Measurements from ENCODE around the gene SPRED2.

SPRED2 gene

DNA sequence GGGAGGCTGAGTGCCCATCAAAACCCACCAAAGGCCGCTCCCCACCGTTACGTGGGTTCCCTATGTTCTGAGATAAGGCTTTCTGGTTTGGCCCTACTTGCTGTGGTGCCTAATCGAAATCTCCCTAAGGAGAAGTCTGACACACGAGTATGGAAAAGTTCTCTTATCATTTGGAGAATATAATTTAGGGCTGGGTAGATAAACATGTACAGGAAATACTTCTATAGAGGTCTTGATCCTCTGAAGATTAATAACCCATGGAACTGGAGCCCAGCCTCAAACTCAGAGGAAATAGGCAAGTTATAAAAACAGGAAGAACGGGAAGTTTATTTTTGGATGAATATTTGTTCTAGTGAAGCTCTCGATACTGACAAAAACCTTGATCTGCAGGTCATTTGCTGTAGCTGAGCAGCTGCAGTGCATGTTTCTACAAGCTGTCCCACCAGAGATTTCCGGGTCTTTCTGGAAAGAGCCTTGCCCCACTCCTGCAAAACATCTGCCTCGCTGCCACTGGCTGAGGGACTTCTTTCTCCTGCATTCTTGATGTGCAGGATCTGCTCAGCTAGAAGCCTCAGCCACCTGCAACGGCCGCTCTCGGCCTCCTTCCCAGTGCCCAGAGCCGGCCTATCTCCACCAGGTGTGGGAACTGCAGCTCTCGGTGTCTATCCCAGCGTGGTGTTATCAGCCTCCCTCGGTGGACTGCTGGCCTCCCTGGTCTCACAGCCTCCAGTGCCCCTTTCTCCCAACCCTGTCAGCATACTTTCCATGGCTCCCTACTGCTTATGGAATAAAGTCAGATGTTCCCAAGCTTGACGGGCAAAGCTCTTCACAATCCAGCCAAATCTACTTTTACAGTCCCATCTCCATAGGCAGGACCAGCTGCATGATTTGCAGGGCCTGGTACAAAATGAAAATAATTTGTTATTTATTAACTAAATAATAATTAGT, 48.6 kb downstream of the SPRED2 start:
- DNase-seq, result no peak

DNA sequence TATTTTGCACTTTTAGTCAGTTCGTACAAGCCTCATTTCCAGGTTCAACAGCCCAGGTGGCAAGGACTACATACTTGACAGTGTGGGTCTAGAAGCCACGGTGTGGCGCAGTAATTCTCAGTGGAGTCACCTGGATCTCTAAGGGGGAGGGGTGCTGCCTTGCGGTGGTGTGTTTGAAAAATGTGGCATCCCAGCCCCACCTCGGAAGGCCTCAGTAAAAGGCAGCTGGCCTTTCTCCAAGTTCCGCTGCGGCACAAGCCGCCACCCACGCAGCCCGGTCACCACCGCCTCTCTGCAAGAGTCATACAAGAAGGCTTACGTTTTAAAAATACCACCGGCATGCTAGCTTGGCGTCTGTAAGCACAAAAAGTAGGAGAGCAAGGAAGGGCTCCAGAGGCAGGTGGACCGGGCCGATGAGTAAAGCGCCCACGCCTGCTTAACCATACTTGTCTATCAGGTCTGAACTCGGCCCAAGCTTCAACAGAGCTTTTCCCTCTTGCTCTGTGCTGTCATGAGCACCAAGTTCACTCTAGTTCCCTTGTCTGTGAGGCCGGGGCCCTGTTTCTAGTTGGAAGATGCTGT, 49.5 kb downstream of the SPRED2 start:
- peak; percentile 77 for DNase-seq

DNA sequence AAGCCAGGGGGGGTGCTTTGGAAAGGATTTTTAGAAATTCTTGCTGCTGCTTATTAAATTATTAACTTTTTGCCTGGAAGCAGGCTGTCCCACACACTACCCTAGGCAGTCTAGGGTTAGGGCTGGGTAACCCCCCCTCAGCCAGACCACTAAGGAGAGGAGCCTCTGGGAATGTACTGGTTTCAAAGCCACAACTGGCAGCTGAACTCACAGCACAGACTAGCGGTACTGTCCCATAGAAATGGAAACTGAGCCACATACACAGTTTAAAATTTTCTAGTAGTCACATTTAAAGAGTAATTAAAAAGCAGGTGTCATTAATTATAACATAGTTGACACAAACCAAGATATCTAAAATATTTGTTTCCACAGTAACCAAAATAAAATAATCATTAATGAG, 50.1 kb downstream of the SPRED2 start:
- no peak for DNase-seq

DNA sequence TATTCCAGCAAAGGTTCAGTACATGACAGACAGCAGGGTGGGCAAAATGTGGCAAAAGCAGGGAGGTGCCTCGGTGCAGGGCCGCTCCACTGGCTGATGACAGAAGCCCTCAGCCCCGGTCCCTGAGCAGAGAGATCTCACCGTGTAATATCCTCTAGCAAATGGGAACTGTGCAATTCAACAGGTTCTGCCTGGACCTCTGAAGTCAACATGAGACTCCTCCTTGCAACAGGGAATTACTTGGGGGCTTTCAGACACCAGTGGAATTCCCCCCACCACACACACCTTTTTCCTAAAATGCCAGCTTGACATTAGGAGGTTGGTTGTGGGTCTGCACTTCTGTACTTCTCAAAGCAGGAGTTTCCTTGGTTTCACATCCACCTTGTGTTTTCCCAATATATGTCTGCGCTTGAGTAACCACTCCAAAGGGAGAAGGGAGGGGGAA, 50.8 kb downstream of the SPRED2 start:
- DNase-seq, result no peak

DNA sequence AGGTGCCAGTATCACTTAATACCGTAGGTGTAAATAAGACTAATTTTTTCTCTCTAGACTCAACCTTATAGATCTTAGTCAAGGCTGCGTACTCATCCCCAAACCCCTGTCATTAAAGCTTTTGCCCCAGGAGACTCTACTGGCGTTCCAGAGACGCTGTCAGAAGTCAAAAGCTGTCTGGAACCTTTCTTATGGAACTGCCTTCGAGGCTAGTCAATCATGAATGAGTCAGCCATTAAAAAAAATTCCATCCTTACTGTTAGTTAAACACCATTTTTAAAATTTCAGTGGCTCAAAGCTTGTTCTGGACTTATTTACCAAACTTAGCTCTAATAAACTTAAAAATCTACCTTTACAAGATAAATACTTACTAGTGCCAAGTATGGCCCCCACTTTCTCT, 52.1 kb downstream of the SPRED2 start:
- DNase-seq, result no peak

DNA sequence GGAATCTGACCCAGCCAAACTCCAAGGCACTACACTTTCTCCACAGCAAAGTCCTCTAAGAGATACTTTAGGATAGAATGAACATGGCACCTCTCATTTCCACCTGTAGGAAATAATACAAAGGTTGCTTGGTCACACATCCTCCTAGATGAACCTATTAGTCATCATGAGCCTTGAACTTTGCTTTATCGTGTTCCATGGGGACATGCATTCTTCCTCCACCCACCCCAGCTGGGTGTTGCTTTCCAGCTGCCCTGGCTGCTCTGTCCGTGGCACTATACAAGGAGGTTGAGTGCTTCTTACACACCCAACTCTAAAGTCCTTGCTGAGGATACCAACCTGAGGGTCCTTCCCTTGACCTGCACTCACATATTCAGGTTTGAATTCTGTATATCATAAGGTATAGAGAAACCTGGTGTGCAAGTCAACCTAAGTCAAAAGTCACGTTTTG, 52.7 kb downstream of the SPRED2 start:
- DNase-seq, result no peak

DNA sequence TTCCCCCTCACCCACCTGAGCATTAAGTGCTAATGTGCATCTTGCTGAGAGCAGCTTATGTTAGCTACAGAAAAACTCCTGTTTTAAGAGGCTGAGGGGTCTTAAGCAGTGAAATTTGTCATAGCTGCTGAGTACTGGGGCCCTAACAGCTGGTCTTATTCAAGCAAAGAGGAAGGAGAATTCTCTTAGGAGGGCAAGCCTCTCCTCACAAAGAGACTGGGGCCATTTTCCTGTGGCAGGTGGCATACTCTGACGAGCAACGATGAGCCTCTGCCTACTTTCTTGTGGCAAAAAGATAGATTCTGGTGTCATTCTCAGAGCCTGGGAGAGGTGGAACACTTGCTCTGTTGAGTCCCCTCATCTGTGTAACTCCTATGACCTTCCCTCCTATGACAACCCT, 53.2 kb downstream of the SPRED2 start:
- DNase-seq, result no peak

DNA sequence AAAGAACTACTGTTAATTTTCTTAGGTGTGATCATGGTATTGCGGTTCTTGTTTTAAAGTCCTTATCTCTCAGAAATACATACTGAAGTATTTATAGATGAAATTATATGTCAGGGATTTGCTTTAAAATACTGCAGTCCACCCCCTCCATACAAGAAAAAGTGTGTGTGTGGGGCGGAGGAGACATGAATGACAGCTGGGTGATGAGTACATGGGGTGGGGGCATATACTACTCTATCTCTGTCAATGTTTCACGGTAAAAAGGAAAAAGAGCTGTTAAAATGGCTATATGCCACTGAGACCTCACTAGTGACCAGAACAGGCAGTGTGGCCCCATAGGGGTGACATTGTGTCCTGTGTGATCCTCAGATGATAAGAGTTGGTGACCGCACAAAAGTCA, 54.1 kb downstream of the SPRED2 start:
- DNase-seq, result no peak

DNA sequence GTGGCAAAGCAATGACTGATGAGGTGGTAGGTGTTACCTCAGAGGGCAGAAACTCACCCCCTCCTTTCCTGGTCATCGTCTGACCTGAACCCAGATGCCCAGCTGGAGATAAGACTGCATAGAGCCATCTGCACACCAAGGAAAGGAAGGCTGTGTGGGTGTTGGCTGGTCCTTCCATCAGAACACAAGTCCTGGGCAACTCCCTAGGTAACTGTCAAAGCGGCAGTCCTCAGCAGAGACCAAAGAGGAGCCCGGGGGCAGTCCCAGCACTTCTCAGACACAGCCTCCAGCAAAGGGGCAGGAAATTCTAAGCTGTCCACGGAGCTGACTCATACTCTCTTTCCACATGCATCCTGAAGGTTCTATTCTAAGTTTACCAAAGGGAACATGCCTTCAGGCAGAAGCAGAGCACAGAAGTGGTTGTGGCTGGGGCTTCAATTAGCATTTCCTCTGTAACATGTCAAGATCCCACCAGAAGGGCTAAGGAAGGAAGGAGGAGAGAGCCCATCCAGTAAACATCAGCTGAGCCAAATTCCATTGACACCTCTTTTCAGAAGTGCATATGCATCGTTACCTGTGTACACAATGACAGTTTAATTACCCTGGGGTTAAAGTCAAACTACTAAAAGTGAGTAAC, 54.7 kb downstream of the SPRED2 start:
- peak; percentile 44 for DNase-seq

DNA sequence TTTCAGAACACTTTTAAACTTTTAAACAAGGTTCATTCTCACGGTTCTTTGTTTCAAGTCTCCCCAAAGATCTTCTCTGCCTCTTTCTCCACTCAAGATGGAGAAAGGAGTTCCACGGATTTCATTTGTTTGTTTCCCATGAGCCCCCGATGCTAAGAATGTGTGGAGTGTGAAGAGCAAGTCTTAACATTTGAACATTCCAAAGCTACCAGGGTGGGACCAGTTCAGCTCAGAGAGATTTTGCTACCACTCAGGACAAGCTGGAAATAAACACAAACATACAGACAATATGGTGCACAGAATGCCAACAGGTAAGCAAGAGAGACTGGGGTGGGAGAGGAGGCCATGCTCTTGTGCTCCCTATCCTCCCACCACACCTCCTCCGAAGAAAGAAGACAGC, 56.7 kb downstream of the SPRED2 start:
- no peak for DNase-seq

DNA sequence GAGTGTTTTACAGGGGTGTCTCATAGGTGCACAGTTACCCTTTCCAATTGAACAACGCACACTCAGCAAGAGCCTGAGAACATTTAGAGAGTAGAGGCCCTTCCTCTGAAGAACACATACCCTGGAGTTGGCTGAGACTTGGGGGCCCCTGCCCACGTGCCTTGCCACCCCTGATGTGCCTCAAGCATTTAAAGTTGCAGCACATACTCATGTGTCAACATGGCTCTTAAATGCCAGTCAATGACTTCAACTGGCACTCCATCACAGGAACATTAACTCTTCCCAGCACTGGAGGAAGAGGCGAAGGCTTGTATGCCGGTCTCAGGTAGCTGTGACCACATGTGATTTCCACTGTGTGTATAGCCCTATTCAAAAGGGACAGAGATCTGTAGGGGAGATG, 57.4 kb downstream of the SPRED2 start:
- DNase-seq, result no peak

DNA sequence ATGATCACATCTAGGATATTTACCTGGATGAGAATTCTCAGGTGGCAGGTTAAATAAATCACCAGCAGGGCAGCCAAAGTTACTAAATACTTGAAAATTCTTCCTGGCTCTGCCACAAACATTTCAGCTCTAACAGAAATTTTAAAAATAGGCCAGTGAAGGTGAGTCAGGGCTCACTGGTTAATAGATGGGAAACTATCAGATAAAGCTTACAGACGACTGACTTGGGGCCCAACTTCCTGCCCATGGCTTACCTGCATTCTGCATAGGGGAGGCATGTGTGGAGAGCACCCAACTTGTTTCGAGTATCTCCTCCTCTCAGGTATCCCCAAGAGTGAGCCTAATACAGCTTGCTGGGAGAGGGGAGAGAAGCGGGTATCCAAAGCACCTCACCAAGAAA, 57.8 kb downstream of the SPRED2 start:
- no peak for DNase-seq

DNA sequence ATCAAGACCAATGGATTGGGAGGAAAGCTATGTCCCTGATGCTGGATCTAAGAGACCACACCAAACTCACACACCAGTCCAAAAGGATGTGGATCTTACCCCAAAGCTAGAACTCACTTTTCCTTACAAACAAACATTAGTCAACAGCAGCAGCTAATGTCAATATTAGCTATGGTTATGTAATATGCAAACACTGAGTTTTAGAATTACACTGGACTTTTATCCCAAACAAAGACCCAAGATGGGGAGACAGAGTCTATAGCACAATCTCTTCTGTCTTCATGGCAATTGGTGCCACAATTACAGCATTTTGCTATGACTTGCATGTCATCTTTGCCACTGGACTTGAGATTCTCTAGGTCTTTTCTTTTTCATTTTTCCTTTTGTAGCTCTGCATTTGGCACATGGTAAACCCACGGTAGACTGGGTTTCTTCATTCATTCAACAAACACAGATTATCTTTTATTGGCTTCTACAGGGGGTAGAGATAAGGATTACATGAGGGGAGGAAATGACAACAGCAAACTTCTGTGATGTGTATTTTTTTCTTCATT, 59.0 kb downstream of the SPRED2 start:
- no peak for DNase-seq

DNA sequence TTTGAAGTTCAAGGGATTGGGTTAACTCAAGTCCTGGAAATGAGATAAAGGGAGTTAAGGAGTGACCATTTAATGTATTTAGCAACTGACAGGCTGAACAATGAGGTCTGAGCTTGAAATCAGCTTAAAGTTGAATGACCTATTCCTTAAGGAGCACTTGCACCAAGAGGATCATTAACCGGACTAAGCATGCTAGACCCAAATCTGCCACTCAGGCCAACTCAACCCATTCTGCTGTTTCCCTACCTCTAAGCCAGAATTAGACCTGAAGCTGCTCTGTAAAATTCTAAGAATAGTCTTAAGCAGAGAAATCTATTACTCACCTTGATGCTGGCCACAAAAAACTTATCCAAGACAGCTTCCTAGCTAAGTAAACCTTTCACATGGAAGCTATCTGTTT, 59.8 kb downstream of the SPRED2 start:
- no peak for DNase-seq

DNA sequence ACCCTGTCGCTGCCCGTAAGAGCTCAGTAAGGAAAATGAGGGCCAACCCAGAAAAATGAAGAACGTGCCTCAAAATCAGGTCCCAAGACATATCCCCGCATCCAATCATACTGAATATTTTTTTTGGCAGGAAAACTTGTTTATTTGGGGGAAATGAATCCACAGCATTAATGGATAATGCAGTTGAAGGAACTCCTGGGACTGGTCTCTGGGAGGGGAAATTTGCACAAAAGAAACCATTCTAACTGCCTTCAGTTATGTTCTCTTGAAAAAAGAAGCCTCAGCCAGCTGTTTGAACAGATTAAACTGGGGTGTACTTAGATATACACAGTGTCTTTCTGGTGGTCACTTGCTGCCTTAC, 61.3 kb downstream of the SPRED2 start:
- no peak for DNase-seq

DNA sequence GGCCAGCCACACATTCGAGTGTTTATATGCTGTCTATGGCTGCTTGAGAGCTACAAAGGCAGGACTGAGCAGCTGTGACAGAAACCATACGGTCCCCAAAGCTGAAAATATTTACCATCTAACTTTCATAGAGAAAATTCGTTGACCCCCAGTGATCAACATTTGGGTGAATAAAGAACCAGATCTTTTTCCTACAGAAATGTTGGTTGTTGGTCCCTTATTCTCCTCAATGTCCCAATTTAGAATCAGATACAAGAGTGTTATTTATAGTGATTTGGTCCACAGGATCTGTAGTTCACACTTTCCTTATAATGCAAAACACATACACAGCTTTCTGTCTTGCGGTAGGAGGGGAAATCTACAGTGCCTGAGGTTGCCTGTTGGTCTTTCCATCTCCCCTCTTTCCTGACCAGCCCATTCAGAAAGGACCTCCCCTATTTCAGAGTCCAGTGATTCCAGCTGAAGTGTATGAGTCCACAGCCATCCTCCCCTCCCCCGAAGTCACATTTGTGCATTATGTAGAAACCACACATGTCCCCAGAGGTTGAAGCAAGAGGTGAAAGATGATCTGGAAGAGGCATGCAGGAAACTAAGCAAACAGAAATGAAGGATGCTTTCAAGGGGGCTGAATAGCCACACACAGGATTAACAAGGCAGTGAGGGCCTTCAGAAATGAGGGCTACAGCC, 61.9 kb downstream of the SPRED2 start:
- DNase-seq, result no peak

DNA sequence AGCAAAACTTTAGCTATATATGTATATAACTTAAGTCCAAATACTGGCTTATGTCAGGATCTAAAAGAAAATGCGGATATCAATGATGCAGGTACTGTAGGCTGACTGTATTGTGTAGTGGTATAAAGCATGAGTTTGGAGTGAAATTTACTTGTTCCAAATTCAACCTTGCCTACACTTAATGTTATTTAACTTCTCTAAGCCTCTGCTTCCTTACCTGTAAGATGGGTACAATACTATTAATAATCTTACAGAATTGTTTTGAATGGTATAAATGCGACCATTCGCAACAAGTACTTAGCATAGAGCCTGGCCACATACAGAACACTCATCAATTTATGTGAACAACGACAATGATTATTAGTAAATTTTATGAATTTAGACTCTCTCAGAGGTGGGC, 62.4 kb downstream of the SPRED2 start:
- DNase-seq, result no peak

DNA sequence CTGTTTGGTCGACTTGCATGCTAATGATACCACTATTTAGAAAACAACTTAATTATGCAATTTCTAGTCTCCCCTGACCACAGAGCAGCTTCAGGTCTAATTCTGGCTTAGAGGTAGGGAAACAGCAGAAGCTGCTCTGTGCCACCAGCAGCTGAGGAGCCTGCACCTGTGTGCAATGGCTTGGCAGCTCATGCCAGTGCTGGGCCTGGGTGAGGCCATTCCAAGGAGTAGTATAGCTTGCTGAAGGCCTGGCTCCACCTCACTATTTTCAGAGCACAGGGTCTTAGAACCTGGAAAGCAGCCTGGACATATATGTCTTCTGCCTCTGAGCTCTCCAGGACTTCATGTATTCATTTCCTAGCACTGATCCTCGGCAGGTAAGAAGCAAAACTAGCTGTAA, 62.8 kb downstream of the SPRED2 start:
- no peak for DNase-seq

DNA sequence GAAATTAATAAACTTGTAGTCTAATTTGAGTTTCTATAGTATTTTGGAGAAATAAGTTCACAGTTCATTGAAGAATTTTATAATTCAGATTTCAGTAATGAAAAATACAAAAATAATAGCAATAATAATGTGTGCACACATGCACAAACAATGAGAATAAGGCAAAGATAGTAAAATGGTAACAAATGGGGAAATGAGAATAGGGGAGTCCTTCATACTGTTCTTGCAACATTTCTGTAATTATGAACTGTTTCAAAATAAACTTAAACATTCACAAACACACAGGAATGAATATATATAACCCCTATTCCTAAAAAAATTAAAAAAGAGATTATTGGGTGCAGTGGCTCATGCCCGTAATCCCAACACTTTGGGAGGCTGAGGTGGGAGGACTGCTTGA, 63.9 kb downstream of the SPRED2 start:
- DNase-seq, result no peak

DNA sequence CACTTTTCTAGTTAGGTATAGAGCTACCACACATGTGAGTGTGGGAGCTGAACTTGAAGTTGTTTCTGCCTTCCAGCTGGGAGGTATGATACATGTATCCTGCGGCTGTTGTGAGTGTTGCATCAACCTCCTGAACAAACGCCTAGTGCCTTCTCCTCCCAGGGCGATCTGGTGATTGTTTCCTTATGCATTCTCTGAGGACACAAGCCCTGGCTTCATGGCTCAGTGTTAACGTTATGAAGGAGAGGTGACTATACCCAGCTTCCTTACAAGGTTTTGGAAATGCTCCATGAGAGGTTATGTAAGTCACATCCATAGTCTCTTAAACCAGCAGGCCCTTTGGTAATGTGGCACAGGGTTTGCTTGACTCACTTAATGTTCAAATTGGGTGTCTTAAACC, 64.9 kb downstream of the SPRED2 start:
- no peak for DNase-seq

DNA sequence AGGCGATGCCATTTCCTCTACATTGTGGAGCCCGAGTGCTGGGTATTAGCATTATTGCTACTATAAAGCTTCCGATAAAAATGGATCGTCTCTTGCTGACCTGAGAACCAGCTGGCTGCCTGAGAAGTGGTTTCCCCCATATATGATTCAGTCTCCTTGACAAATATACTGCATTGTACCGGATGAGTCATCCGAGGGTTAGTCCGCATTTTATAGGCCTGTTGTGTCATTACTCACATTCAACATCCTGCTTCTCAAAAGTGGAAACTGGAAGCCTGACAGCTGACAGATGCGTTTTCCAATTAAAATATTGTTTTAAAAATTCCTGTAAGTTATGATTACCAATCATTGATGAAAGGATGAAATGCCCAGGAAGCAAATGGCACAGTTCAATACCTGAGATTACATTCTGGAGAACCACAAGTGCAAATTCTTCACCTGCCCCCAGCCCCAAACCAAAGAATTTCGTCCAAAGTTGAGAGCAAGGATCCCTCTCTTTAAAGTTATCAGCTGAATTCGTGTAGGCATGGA, 65.7 kb downstream of the SPRED2 start:
- peak; percentile 81 for DNase-seq

DNA sequence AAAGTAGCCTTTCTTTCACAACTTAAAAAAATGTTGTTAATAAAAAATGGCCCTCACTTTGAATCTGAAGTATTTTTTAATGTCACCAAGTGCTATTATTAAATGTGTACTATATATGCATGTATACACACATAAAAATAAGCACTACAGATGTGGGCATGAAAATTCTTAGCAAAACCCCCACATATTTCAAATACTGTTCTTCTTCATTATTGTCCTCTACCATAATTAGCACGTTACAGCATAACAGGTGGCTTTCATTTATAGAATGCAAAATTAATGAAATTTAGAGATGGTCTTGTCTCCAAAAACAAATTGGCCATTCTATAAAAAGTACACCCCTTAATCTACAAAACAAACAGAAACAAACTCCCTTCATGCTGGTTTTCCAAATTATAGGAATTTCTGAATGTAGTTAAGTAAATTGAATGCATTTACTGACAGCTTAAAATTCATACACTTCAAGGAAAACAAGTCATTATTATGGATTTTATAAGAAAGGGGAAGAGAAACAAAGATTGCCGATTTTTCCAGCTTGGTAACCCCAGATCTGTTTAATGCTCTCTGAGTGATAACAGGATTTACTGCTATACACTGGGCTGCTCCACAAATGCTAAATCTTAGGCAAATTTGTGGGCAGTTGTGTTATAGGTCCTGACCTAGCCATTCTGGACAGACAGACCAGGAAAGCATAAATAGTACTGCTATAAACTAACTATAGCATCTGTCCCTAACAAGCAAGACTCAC, 67.2 kb downstream of the SPRED2 start:
- DNase-seq, result no peak

All from activated CD4-positive, alpha-beta T cell treated with anti-CD3 and anti-CD28 coated beads, Interleukin-2, amount 50 U/mL, for 16 hours (primary cell).